Fibroblast of skin of left quadriceps (primary cell): Measurements from ENCODE around the gene ARMC2.
"Not testable (repeated sequence)": the region's sequence is repeated elsewhere in the genome, so short reads cannot be mapped to it uniquely, and the experiment has no call there.

Experiments
- DNase-seq, 2 experiments: peaks; one replicate each; pipeline ENCODE4 v3.0.0-alpha.2; 2013; ENCODE audit warnings: low read depth in 2 of 2

ARMC2 gene

DNA sequence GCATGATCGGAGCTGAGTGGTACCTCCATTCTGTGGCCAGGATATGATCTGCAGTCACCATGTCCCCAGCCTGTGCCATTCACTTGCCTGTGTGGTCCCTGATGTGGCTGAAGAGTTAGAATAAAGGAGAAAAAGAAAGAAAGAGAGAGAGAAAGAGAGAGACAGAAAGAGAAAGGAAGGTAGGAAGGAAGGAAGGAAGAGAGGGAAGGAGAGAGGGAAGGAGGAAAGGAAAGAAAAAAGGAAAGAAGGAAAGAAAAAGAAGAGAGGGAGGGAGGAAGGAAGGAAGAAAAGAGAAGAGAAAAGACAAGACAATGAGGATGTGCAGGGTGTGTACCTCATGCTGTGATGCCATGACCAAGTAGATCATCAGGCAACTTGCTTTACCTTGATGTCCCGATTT lies 22.1 kb downstream of the ARMC2 start:
- no peak for DNase-seq

DNA sequence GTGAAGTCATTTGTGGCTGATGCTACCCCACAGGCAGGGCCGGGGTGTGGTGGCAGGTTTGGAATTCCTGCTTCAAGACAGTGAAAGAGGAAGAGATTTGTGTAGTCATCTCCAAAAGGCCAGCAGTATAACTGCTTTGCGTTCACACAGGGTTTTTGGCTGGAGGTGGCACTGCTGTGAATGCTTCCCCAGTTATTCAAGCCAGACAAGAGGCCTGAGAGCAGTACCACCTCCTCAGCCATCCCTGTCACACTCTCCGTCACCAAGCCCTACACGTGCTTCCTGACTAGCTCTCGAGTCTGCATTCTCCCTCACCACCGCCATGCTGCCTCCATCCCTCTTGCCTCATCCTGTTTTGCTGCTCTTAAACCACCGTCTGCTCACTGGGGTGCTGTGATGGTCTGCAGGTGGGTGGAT lies 23.9 kb downstream of the ARMC2 start:
- DNase-seq = no peak

GRCh38 chr6:108872575-108872974 lies 24.4 kb downstream of the ARMC2 start:
- DNase-seq = no peak

DNA sequence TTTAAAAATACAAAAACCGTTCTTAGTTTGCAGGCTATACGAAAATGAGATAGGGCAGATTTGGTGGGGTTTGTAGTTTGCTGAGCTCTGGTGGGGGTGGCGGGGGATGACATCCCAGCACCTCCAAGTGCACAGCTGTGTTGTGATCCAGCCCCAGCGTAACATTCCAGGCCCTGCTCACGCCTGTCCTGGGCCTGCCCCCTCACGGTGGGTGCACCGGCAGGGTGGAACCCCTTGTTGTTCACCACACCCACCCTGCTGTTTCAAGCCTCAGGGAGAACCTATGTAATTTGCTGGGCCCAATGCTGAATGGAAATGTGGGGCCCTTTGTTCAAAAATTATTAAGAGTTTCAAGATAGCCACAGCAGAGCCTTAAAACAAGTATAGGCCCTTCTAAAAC lies 25.0 kb downstream of the ARMC2 start:
- DNase-seq = no peak

GRCh38 chr6:108873971-108874370 lies 25.7 kb downstream of the ARMC2 start:
- DNase-seq = no peak

DNA sequence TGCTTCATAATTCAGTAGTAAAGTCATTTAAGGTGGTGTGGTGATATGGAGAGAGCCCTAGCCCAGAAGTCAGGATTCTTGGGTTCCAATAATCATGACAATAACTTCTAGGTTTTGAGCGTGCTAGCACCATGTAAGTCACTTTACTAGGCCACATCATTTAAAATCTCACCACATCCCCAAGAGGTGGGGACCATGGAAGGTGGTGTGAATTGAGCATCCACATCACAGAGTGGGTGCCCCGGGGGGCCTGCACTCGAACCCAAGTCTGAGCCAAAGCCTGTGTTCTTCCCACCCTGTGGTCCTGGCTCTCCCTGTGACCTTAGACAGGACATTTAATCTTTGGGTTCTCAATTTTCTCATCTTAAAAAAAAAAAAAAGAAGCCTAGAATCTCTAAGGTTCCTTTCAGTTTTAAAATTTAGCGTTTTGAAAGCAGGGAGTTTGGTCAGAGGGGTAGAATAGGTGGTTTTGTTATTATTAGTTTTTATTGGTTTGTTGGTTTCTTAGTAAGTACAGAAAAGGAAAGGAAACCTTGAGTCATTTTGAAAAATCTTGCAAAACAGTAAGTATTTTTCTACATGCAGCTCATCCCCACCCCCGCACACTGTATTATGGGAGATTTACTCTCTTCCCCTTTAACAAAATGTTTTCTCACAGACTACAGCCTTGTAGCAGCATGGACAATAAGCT lies 26.4 kb downstream of the ARMC2 start:
- peak in 1 of 2 experiments; percentile 17 for DNase-seq

DNA sequence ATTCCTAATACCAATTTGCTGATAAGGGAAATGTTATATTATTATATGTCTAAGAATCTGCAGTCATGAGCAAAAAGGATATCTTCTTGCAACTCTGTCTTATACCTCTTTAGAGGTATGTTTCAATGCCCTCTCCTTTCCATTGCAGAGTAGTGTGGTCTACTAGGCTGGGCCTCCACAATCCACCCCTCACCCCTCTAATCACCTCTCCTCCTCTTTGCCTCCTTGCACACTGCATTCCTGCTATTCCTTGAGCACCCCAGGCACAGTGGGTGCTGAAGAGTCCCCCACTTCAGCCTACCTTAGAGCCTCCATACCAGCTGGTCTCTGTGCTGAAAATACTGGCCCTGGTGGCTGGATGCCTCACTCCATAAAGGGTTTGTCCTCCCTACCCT lies 26.9 kb downstream of the ARMC2 start:
- DNase-seq = no peak

DNA sequence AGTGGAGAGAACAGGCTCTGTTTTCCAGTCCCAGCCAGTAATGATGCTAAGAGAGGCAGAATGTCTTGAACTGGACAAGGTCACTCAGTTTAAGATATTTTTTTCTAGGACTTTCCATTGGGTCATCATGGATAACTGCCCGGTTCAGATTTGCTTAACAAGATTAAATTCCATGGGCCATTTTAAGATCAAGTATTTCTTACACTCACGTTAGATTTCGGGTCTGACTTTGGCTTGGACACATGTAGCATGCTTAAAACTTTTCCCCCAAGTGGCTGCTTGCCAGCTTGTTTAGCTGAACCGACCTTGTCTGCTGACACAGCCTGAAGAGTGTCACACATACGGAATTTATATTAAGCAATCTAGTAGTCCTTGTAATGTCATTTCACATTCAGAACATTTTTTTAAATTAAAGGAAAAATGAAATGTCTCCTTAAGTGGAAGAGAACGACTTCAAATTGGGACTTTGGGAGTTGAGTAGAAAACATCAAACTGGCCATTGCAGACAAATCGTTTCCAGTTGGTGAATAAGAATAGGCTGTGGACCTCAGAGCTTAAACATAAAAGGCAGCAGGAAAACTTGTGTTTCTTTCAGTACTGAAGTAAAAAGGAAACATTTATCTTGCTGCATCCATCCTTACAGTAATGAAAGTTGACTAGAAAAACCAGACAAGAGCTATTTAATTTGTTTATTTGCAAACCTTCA lies 29.0 kb downstream of the ARMC2 start:
- DNase-seq = peak; percentile 46 to 47

DNA sequence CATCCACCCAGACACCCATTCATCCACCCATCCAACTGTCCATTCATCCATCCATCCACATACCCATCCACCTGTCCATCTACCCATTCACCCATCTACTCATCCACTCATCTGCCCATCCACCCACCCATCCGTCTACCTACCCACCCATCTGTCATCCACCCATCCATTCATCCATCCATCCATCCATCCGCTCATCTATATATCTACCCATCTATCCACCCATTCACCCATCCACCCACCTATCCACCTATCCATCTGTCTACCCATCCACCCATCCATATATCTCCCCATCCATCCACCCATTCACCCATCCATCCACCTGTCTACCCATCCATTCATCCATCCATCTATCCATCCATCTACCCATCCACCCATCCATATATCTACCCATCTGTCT lies 30.7 kb downstream of the ARMC2 start:
- no peak for DNase-seq

DNA sequence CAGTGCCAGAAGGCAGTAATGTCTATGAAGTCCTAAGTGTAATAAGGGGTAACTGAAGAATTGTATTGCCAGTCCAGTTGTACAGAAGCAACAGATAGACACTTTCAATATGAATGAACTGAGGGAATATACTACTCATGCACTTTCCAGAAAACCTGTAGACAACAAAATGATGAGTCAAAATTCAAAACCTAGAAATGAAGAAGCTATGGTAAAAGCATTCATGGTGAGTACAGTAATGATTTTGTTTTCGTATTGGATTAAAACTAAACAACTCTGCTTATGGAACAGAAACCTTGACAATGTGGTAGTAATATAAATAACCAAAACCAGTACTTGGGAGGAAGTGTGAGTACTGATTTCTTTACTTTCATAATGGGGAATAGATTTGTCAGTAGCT lies 35.0 kb downstream of the ARMC2 start:
- no peak for DNase-seq

DNA sequence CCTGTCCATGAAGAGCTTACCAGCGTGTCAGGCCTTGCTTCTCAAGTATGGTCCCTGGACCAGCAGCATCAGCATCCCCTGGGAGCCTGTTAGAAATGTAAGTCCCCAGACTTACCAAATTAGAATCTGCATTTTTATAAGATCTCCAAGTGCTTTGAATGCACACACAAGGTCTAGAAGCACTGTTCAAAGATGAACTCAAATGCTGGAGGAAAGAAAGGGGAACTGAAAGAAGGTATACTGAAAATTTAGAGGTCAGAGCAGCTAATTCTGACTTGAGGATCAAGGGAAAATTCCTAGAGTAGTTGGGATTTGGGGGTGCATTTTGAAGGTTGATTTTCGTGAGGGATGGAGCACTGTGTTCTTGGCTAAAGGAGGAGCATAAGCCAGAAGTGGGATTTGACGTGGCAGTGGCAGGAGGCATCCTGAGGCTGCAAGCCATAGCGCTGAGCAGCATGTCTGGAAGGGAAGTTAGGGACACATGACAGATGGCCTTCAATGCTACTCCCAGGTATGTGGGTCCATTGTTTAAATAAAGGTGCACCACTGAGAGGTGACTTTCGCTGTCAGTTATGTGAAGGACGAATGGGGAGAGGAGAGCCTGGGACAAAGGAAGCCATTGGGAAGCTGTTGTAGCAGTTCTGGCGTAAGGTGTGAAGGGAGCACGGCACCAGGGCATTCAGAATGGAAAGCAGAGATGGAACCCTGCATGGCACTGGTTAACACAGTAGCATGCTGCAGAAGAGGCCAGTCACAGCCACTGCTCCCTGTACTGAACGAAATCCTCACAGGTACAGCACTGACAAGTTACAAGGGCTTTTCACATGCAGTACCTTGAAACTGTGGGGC lies 36.2 kb downstream of the ARMC2 start:
- DNase-seq = no peak

DNA sequence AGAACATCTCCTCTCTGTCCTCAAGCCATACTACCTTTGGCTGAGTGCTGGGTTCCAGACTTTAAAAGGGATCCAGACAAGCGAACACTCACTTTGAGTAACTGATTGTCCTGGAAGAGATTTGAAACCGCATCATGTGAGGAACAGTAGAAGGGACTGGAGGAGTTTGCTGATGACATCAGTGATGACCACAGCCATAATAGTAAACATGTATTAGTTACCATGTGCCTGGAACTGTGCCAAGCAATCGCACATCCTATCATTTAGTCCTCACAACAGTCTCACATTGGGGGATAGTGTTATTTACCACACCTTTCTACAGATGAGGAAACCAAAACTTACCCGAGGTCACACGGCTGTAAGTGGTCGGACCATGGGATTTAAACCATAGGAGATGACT lies 39.8 kb downstream of the ARMC2 start:
- no peak for DNase-seq

DNA sequence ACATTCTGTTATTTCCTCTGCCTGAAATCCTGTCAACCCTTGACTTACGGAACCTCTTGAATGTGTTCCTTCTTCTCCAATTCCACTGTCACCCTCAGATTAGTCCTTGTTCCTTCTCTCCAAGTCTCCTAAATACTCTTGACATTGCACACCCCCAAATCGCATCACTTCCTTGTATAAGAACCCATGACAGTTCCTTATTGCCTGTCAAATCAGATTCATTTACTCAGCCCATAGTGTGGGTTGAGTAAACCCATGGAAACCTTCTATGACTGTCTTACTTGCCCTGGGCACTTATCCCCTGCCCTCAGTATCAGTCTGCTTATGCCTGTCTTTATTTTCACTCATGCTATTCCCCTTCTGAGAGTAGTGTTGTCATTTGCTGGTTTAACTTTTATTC lies 40.5 kb downstream of the ARMC2 start:
- DNase-seq = no peak

DNA sequence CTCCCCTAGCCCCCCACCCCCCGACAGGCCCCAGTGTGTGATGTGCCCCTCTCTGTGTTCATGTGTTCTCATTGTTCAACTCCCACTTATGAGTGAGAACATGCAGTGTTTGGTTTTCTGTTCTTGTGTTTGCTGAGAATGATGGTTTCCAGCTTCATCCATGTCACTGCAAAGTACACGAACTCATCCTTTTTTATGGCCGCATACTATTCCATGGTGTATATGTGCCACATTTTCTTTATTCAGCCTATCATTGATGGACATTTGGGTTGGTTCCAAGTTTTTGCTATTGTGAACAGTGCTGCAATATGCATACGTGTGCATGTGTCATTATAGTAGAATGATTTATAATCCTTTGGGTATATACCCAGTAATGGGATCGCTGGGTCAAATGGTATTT lies 42.7 kb downstream of the ARMC2 start:
- DNase-seq = not testable (repeated sequence)

GRCh38 chr6:108895571-108895970 lies 47.3 kb downstream of the ARMC2 start:
- peak in 1 of 2 experiments; percentile 11 for DNase-seq

DNA sequence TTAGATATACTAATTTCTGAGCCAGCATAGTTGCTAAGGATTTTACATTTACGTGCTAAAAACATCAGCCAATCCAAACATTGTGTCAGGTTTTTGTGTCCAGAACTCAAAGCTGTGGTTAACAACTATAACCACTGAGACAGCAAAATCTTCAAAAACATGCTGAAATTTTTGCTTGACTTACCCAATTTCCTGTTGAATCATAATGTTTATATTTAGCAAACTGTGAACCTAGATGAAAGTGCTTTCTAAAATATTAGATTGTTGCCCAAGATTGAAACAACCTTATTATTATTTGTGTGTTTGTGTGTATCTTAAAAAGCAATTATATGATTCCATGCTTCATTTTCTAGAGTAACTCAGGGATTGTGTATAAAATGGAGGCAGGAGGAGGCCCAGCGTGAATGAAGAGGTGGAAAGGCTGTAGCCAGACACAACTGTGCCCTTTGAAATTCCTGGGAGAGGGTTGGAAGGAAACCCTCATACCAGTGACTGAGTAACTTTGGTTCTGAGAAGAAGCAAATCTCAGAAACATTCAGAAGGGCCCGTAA lies 48.0 kb downstream of the ARMC2 start:
- peak; percentile 76 to 77 for DNase-seq

- DNase-seq = no peak
These were observed 49.1 kb downstream of the ARMC2 start for GRCh38 chr6:108897371-108897770.

DNA sequence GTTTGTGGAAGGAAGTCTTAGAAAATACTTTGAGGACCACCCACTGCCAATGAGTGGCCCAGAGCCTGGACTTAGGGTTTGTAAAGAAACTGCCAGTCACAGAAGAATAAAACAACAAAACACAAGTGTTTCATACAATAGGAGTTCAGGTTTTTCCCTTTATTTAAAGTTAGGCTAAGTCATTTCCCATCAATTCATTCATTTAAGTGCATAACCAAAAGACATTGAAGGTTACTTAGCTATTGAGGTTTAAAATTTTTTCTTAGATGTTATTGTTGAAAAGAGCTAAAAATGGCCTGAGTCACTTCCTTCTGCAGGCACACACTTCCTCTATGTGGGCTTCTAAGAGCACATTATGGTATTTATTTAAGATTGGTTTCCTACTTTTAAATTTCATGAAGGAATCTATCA lies 54.2 kb downstream of the ARMC2 start:
- no peak for DNase-seq

- DNase-seq = no peak
These were observed 55.6 kb downstream of the ARMC2 start for GRCh38 chr6:108903796-108904195.

- DNase-seq = no peak
These were observed 56.5 kb downstream of the ARMC2 start for GRCh38 chr6:108904741-108905140.

- DNase-seq = no peak
These were observed 66.2 kb downstream of the ARMC2 start for GRCh38 chr6:108914235-108915022.

DNA sequence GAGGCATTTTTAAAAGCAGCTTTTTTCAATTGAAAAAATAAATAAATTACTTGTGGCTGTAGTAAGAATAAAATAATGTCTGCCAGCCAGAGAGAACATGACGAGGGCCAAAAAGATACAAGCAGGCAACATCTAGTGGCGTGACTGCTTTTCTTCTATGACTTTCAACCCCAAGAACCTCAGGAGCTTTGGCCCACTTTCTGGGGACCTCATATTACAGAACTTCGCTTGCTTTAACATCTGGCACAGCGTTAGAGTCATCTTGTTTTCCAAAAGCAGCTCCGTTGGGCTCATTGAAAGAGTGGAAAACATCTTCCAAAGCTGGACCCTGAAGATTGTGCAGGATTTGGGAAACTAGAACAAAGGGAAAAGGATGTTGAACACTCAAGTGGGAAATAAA lies 67.0 kb downstream of the ARMC2 start:
- DNase-seq = no peak
